Measurements from ENCODE around the gene EPS8L2. TPM values are rescaled to one million over a fixed set of nuclear protein-coding genes. Genes with fewer than 3 reads are reported as not detected.
A peak's percentile ranks its signal among the peaks of the same experiment; 100 is the strongest.

EPS8L2 gene
- total and polyA plus RNA-seq, 9 of the 15 experiments (the other 6 are each of a cell fraction or from before 2014, with no cell fraction given), result 0.75 to 17.0 (median 3.7) TPM

GRCh38 chr11:720642-721246 is 14.7 kb downstream of the EPS8L2 start (continued):
- TF ChIP-seq, protein P1, sequence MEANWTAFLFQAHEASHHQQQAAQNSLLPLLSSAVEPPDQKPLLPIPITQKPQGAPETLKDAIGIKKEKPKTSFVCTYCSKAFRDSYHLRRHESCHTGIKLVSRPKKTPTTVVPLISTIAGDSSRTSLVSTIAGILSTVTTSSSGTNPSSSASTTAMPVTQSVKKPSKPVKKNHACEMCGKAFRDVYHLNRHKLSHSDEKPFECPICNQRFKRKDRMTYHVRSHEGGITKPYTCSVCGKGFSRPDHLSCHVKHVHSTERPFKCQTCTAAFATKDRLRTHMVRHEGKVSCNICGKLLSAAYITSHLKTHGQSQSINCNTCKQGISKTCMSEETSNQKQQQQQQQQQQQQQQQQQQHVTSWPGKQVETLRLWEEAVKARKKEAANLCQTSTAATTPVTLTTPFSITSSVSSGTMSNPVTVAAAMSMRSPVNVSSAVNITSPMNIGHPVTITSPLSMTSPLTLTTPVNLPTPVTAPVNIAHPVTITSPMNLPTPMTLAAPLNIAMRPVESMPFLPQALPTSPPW (CRISPR knock-in tag; IDR thresholded peaks at IDR 0.05), result peak; percentile 43
- no peak for TF ChIP-seq ZFP91 (CRISPR knock-in tag; IDR thresholded peaks at IDR 0.05)
- TF ChIP-seq POLR2G (IDR thresholded peaks at IDR 0.05; ENCODE audit: low read depth, low read length), result 0 out of 2 replicates have a peak, but pooled peaks have one; percentile 16
- TF ChIP-seq, protein P2, sequence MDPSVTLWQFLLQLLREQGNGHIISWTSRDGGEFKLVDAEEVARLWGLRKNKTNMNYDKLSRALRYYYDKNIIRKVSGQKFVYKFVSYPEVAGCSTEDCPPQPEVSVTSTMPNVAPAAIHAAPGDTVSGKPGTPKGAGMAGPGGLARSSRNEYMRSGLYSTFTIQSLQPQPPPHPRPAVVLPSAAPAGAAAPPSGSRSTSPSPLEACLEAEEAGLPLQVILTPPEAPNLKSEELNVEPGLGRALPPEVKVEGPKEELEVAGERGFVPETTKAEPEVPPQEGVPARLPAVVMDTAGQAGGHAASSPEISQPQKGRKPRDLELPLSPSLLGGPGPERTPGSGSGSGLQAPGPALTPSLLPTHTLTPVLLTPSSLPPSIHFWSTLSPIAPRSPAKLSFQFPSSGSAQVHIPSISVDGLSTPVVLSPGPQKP (CRISPR knock-in tag; IDR thresholded peaks at IDR 0.05), result no peak
